GM12878 (cell line): ENCODE data around the gene HTRA2.

Experiments used
- CEBPB ChIP-seq, 2 experiments: fragments of 150-350 bp in 1 of 2; IDR thresholded peaks; 2 replicates each; pipeline ENCODE4 v1.6.1; 2012 to 2014; ENCODE audit warnings: low read depth in 2 of 2, low read length in 2 of 2, borderline replicate concordance in 1 of 2, inconsistent platforms in 1 of 2
- CHD2 ChIP-seq: IDR thresholded peaks from 2 replicates; pipeline ENCODE4 v1.6.1; 2011; ENCODE audit warnings: low read depth, low read length, improper control_type of control experiment, borderline replicate concordance
- CREB1 ChIP-seq: IDR thresholded peaks from 2 replicates; pipeline ENCODE4 v1.6.1; 2012; ENCODE audit warnings: low read depth, mild to moderate bottlenecking, inconsistent platforms
- CTCF ChIP-seq, 3 experiments: IDR thresholded peaks in 2 of 3; conservative IDR thresholded peaks in 1 of 3; 2 replicates each; pipeline ENCODE4 v1.5.1; 2011; ENCODE audit warnings: low read depth in 3 of 3, low read length in 3 of 3, mild to moderate bottlenecking in 3 of 3, control low read depth in 2 of 3, moderate library complexity in 2 of 3, inconsistent platforms in 1 of 3, mixed read lengths in 1 of 3; ENCODE audit not compliant: control insufficient read depth in 2 of 3, insufficient read depth in 1 of 3; ENCODE audit errors: extremely low read depth in 1 of 3
- FOXM1 ChIP-seq: IDR thresholded peaks from 2 replicates; pipeline ENCODE4 v1.6.1; 2012; ENCODE audit warnings: low read depth, mild to moderate bottlenecking, inconsistent platforms, low read length, moderate library complexity
- JUND ChIP-seq: IDR thresholded peaks from 2 replicates; pipeline ENCODE4 v1.6.1; 2012; ENCODE audit warnings: low read depth, mild to moderate bottlenecking, low read length, improper control_type of control experiment, moderate library complexity
- POLR2A ChIP-seq: IDR thresholded peaks from 2 replicates; pipeline ENCODE4 v1.6.1; 2011; ENCODE audit warnings: low read depth, mild to moderate bottlenecking, low read length
- USF1 ChIP-seq: IDR thresholded peaks from 2 replicates; pipeline ENCODE4 v1.6.1; 2011; ENCODE audit warnings: borderline replicate concordance, low read depth, mild to moderate bottlenecking, moderate library complexity, mixed read lengths, low read length; ENCODE audit not compliant: insufficient read depth; ENCODE audit errors: extremely low read length
- YY1 ChIP-seq: IDR thresholded peaks from 2 replicates; pipeline ENCODE4 v1.6.1; 2011; ENCODE audit warnings: low read depth, mild to moderate bottlenecking, low read length

- no peak for TF ChIP-seq USF1
- no peak for TF ChIP-seq CEBPB (IDR thresholded peaks at IDR 0.05; ENCODE audit: borderline replicate concordance in 1 of 2, low read depth in 2 of 2, low read length in 2 of 2)
- no peak for TF ChIP-seq YY1
- TF ChIP-seq CTCF (IDR thresholded peaks at IDR 0.05 in 2 of 3, conservative IDR thresholded peaks at IDR 0.05 in 1 of 3; ENCODE audit: control insufficient read depth in 2 of 3, extremely low read depth in 1 of 3, insufficient read depth in 1 of 3, low read depth in 3 of 3, low read length in 3 of 3), result no peak
- TF ChIP-seq FOXM1, result no peak
- no peak for TF ChIP-seq CHD2
- TF ChIP-seq POLR2A, result peak; percentile 42
- TF ChIP-seq CREB1, result no peak
- TF ChIP-seq JUND, result no peak
Measured at GRCh38 chr2:74536166-74536950, 6.6 kb downstream of the HTRA2 start.
